Subcutaneous abdominal adipose tissue (tissue), 5 donors: Measurements from ENCODE around the gene AHSP.
"Not testable (repeated sequence)": the region's sequence is repeated elsewhere in the genome, so short reads cannot be mapped to it uniquely, and the experiment has no call there.

Experiments used
- H3K27ac ChIP-seq: one replicate; pipeline ENCODE4 v1.7.0; 2013; ENCODE audit warnings: low read depth, mild to moderate bottlenecking, inconsistent platforms, low read length, moderate library complexity
- H3K27me3 ChIP-seq, 5 donors: one replicate each; pipeline ENCODE4 v1.7.0; 2013; ENCODE audit warnings: low read length in 5 of 5, inconsistent platforms in 1 of 5; ENCODE audit not compliant: control insufficient read depth in 5 of 5, insufficient read depth in 4 of 5
- H3K36me3 ChIP-seq, 5 donors: one replicate each; pipeline ENCODE4 v1.7.0; 2013; ENCODE audit warnings: low read length in 5 of 5; ENCODE audit not compliant: control insufficient read depth in 5 of 5, insufficient read depth in 5 of 5
- H3K4me1 ChIP-seq, 5 donors: one replicate each; pipeline ENCODE4 v1.7.0; 2013; ENCODE audit warnings: low read length in 5 of 5, mild to moderate bottlenecking in 3 of 5, moderate library complexity in 1 of 5; ENCODE audit not compliant: control insufficient read depth in 5 of 5, insufficient read depth in 5 of 5
- H3K4me3 ChIP-seq, 5 donors: one replicate each; pipeline ENCODE4 v1.7.0; 2013; ENCODE audit warnings: low read length in 5 of 5, low read depth in 1 of 5
- H3K9ac ChIP-seq, 5 donors: one replicate each; pipeline ENCODE4 v1.7.0; 2013; ENCODE audit warnings: low read length in 5 of 5, mild to moderate bottlenecking in 4 of 5, moderate library complexity in 3 of 5
- H3K9me3 ChIP-seq, 5 donors: one replicate each; pipeline ENCODE4 v1.7.0; 2013; ENCODE audit warnings: low read length in 5 of 5; ENCODE audit not compliant: control insufficient read depth in 5 of 5
- donor health status: healthy.
- donor health status: healthy.
- donor health status: healthy.
- donor health status: healthy.
- donor health status: healthy.

The AHSP gene

GRCh38 chr16:31538243-31538598 is 10.5 kb downstream of the AHSP start:
- not testable (repeated sequence) for H3K4me1 ChIP-seq
- peaks cover 0 to 15% (median 6%) of the 10 kb centered on the region in 5 donors for H3K9me3 ChIP-seq
- H3K27me3 ChIP-seq: peaks cover 9 to 15% (median 11%) of the 10 kb centered on the region in 5 donors

GRCh38 chr16:31539762-31540161 is 12.1 kb downstream of the AHSP start:
- H3K27me3 ChIP-seq: peaks cover 9 to 15% (median 11%) of the 10 kb centered on the region in 5 donors

More at GRCh38 chr16:31538243-31538598, 10.5 kb downstream of the AHSP start:
- H3K4me3 ChIP-seq, H3K36me3 ChIP-seq, H3K9ac ChIP-seq, H3K27ac ChIP-seq: not testable (repeated sequence)

GRCh38 chr16:31542763-31543162 is 15.1 kb downstream of the AHSP start:
- no peak overlapping the region for H3K9ac ChIP-seq
- H3K4me3 ChIP-seq: no peak overlapping the region
- H3K4me1 ChIP-seq: peaks cover 0 to under 1% (median 0%) of the 10 kb centered on the region in 5 donors
- H3K27ac ChIP-seq: no peak overlapping the region
- no peaks in the 10 kb centered on the region for H3K36me3 ChIP-seq
- peaks cover 2 to 7% (median 4%) of the 10 kb centered on the region in 5 donors for H3K27me3 ChIP-seq
- peaks cover 0 to 15% (median 6%) of the 10 kb centered on the region in 5 donors for H3K9me3 ChIP-seq

More at GRCh38 chr16:31539762-31540161, 12.1 kb downstream of the AHSP start:
- H3K36me3 ChIP-seq, H3K4me3 ChIP-seq, H3K27ac ChIP-seq, H3K9ac ChIP-seq, H3K4me1 ChIP-seq: not testable (repeated sequence)
- H3K9me3 ChIP-seq: peaks cover 0 to 15% (median 6%) of the 10 kb centered on the region in 5 donors

- Histone ChIP-seq H3K27me3 (peaks cover 0 to 12% (median 4%) of the 10 kb centered on the region in 5 donors), H3K36me3 (no peaks in the 10 kb centered on the region), H3K4me1 (no peaks in the 10 kb centered on the region), H3K9ac (no peak overlapping the region), H3K27ac (no peak overlapping the region), H3K4me3 (no peak overlapping the region), H3K9me3 (no peaks in the 10 kb centered on the region)
These were observed 33.9 kb downstream of the AHSP start for GRCh38 chr16:31561426-31562233.

GRCh38 chr16:31568577-31569359 is 41.1 kb downstream of the AHSP start:
- H3K36me3 ChIP-seq: no peaks in the 10 kb centered on the region
- H3K9me3 ChIP-seq: peaks cover 0 to 3% (median 0%) of the 10 kb centered on the region in 5 donors
- H3K9ac ChIP-seq: no peak overlapping the region
- H3K27me3 ChIP-seq: peaks cover 8 to 16% (median 12%) of the 10 kb centered on the region in 5 donors
- H3K4me3 ChIP-seq: peak overlapping the region; percentile 25 to 47 (median 32)
- no peak overlapping the region for H3K27ac ChIP-seq
- peaks cover 0 to 4% (median 0%) of the 10 kb centered on the region in 5 donors for H3K4me1 ChIP-seq

- Histone ChIP-seq H3K27ac (no peak overlapping the region), H3K4me1 (peaks cover 0 to 4% (median 0%) of the 10 kb centered on the region in 5 donors), H3K9me3 (peaks cover 0 to 3% (median 0%) of the 10 kb centered on the region in 5 donors), H3K36me3 (no peaks in the 10 kb centered on the region), H3K9ac (no peak overlapping the region), H3K27me3 (peaks cover 8 to 16% (median 12%) of the 10 kb centered on the region in 5 donors), H3K4me3 (peak overlapping the region in 2 of 5 donors; percentile 30 to 47)
These were observed 41.6 kb downstream of the AHSP start for GRCh38 chr16:31569360-31569717.

- Histone ChIP-seq H3K36me3 (no peaks in the 10 kb centered on the region), H3K9ac (no peak overlapping the region), H3K9me3 (peaks cover 0 to 14% (median 5%) of the 10 kb centered on the region in 5 donors), H3K27ac (no peak overlapping the region), H3K4me1 (peaks cover 0 to 4% (median 0%) of the 10 kb centered on the region in 5 donors), H3K27me3 (peaks cover 8 to 16% (median 12%) of the 10 kb centered on the region in 5 donors), H3K4me3 (no peak overlapping the region)
These were observed 45.1 kb downstream of the AHSP start for GRCh38 chr16:31572821-31573220.

GRCh38 chr16:31574159-31574558 is 46.5 kb downstream of the AHSP start:
- not testable (repeated sequence) for H3K9ac ChIP-seq, H3K4me3 ChIP-seq, H3K36me3 ChIP-seq, H3K27ac ChIP-seq, H3K4me1 ChIP-seq, H3K27me3 ChIP-seq
- peaks cover 0 to 22% (median 9%) of the 10 kb centered on the region in 5 donors for H3K9me3 ChIP-seq

- no peaks in the 10 kb centered on the region for H3K27me3 ChIP-seq
- H3K4me1 ChIP-seq: no peaks in the 10 kb centered on the region
- peaks cover 0 to 37% (median 18%) of the 10 kb centered on the region in 5 donors for H3K9me3 ChIP-seq
- H3K36me3 ChIP-seq: no peaks in the 10 kb centered on the region
- no peak overlapping the region for H3K4me3 ChIP-seq
- H3K9ac ChIP-seq: no peak overlapping the region
- no peak overlapping the region for H3K27ac ChIP-seq
These were observed 49.7 kb downstream of the AHSP start for GRCh38 chr16:31577411-31577810.
